Measurements from ENCODE around the gene ZNF221. TPM values are rescaled to one million over a fixed set of nuclear protein-coding genes. Genes with fewer than 3 reads are reported as not detected.

Gene ZNF221
- total RNA-seq, 1 donor = 3.8 TPM

GRCh38 chr19:43956827-43957226 is 5.8 kb downstream of the ZNF221 start:
- DNase-seq (ENCODE audit: low read depth in 2 of 3, low spot score in 2 of 3) = no peak

GRCh38 chr19:43957891-43958290 is 6.9 kb downstream of the ZNF221 start:
- DNase-seq (ENCODE audit: low read depth in 2 of 3, low spot score in 2 of 3) = no peak

GRCh38 chr19:43960411-43960810 is 9.4 kb downstream of the ZNF221 start:
- no peak for DNase-seq (ENCODE audit: low read depth in 2 of 3, low spot score in 2 of 3)

GRCh38 chr19:43966079-43966694 is 15.2 kb downstream of the ZNF221 start:
- peak in 1 of 3 donors; percentile 14 for DNase-seq (ENCODE audit: low read depth in 2 of 3, low spot score in 2 of 3)

- DNase-seq (ENCODE audit: low read depth in 2 of 3, low spot score in 2 of 3) = no peak
These were observed 25.7 kb downstream of the ZNF221 start for GRCh38 chr19:43976732-43977131.

GRCh38 chr19:43983544-43983911 is 32.5 kb downstream of the ZNF221 start:
- no peak for DNase-seq (ENCODE audit: low read depth in 2 of 3, low spot score in 2 of 3)

GRCh38 chr19:43983912-43984686 is 33.1 kb downstream of the ZNF221 start, which contains the start of gene ZNF155:
TSS of gene ZNF155 (plus strand) at chr19:43984188. CDS start at chr19:43988544, 4,356 bp downstream.
- DNase-seq (ENCODE audit: low read depth in 2 of 3, low spot score in 2 of 3) = peak in 2 of 3 donors; percentile 80 to 84

- DNase-seq (ENCODE audit: low read depth in 2 of 3, low spot score in 2 of 3) = no peak
These were observed 33.6 kb downstream of the ZNF221 start for GRCh38 chr19:43984687-43985000.

GRCh38 chr19:43997631-43998290 is 46.7 kb downstream of the ZNF221 start:
- no peak for DNase-seq (ENCODE audit: low read depth in 2 of 3, low spot score in 2 of 3)

GRCh38 chr19:44002212-44002565 is 51.2 kb downstream of the ZNF221 start:
- no peak for DNase-seq (ENCODE audit: low read depth in 2 of 3, low spot score in 2 of 3)

- peak; percentile 58 to 97 (median 93) for DNase-seq (ENCODE audit: low read depth in 2 of 3, low spot score in 2 of 3)
These were observed 51.8 kb downstream of the ZNF221 start, which contains the start of gene ZNF230 for GRCh38 chr19:44002566-44003460. TSS of gene ZNF230 (plus strand) at chr19:44002957. CDS start at chr19:44007079, 4,122 bp downstream.

- DNase-seq (ENCODE audit: low read depth in 2 of 3, low spot score in 2 of 3) = peak in 2 of 3 donors; percentile 19 to 53
These were observed 52.5 kb downstream of the ZNF221 start for GRCh38 chr19:44003461-44004009.

GRCh38 chr19:44005973-44006372 is 54.9 kb downstream of the ZNF221 start:
- peak in 2 of 3 donors; percentile 14 to 34 for DNase-seq (ENCODE audit: low read depth in 2 of 3, low spot score in 2 of 3)

GRCh38 chr19:44007473-44007872 is 56.4 kb downstream of the ZNF221 start:
- DNase-seq (ENCODE audit: low read depth in 2 of 3, low spot score in 2 of 3) = no peak

GRCh38 chr19:44010468-44010867 is 59.4 kb downstream of the ZNF221 start:
- peak in 1 of 3 donors; percentile 6 for DNase-seq (ENCODE audit: low read depth in 2 of 3, low spot score in 2 of 3)

Small RNA genes within 50 kb of the gene (small RNA-seq; reads per million reads assigned to genes)
- not detected for gene AC006213.5

Other genes with a start within 250 kb of the ZNF221 start
- gene IRGC, start 235.2 kb upstream of the ZNF221 start, total RNA-seq = not detected
- gene SMG9, start 196.3 kb upstream of the ZNF221 start, total RNA-seq = 14.8 TPM
- 136 TPM for gene KCNN4, start 170.3 kb upstream of the ZNF221 start, total RNA-seq
- 3.5 TPM for gene LYPD5, start 148.8 kb upstream of the ZNF221 start, total RNA-seq
- gene ZNF283, start 123.9 kb upstream of the ZNF221 start, total RNA-seq = 5.7 TPM
- gene ZNF404, start 67.3 kb upstream of the ZNF221 start, total RNA-seq = 2.7 TPM
- gene ZNF45, start 15.9 kb upstream of the ZNF221 start, total RNA-seq = 12.9 TPM
- 2.2 TPM for gene ZNF155, start 33.0 kb downstream of the ZNF221 start, total RNA-seq
- 2.4 TPM for gene ZNF230, start 51.7 kb downstream of the ZNF221 start, total RNA-seq
- 2.7 TPM for gene ZNF222, start 74.2 kb downstream of the ZNF221 start, total RNA-seq
- 3.0 TPM for gene ZNF223, start 100.8 kb downstream of the ZNF221 start, total RNA-seq
- 1.3 TPM for gene ZNF284, start 120.9 kb downstream of the ZNF221 start, total RNA-seq
- 16.7 TPM for gene ZNF224, start 143.1 kb downstream of the ZNF221 start, total RNA-seq
- gene ZNF225, start 162.2 kb downstream of the ZNF221 start, total RNA-seq = 1.9 TPM
- 4.6 TPM for gene ZNF234, start 190.3 kb downstream of the ZNF221 start, total RNA-seq
- 8.1 TPM for gene ZNF226, start 213.9 kb downstream of the ZNF221 start, total RNA-seq